ENCODE results near the gene JARID2. TPM values are rescaled to one million over a fixed set of nuclear protein-coding genes. Genes with fewer than 3 reads are reported as not detected.
A peak's percentile ranks its signal among the peaks of the same experiment; 100 is the strongest.

The JARID2 gene
- total RNA-seq, 6 experiments from 2014 or later = 2.5 to 3.9 (median 3.0) TPM

DNA sequence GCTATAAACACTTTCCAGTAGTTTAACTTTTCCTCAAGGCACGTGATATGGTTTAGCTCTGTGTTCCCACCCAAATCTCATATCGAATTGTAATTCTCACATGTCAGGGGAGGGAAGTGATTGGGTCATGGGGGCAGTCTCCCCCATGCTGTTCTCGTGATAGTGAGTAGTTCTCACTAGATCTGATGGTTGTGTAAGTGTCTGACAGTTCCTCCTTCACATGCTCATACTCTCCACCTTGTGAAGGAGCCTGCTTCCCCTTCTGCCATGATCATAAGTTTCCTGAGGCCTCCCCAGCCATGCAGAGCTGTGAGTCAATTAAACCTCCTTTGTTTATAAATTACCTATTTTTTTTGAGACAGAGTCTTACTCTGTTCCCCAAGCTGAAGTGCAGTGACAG is 289.1 kb downstream of the JARID2 start:
- H3K36me3 ChIP-seq = no peaks in the 10 kb centered on the region
- no peak overlapping the region for H3K4me3 ChIP-seq
- WGBS (ENCODE audit: insufficient coverage, low coverage, low lambda C conversion rate, missing lambda C conversion rate) = 79% methylated on average over 2 of the region's 3 CpGs
- no peaks in the 10 kb centered on the region for H3K27me3 ChIP-seq
- TF ChIP-seq, protein P1, sequence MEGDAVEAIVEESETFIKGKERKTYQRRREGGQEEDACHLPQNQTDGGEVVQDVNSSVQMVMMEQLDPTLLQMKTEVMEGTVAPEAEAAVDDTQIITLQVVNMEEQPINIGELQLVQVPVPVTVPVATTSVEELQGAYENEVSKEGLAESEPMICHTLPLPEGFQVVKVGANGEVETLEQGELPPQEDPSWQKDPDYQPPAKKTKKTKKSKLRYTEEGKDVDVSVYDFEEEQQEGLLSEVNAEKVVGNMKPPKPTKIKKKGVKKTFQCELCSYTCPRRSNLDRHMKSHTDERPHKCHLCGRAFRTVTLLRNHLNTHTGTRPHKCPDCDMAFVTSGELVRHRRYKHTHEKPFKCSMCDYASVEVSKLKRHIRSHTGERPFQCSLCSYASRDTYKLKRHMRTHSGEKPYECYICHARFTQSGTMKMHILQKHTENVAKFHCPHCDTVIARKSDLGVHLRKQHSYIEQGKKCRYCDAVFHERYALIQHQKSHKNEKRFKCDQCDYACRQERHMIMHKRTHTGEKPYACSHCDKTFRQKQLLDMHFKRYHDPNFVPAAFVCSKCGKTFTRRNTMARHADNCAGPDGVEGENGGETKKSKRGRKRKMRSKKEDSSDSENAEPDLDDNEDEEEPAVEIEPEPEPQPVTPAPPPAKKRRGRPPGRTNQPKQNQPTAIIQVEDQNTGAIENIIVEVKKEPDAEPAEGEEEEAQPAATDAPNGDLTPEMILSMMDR (IDR thresholded peaks at IDR 0.05) = no peak
- no peak for TF ChIP-seq POLR2A (IDR thresholded peaks at IDR 0.05)
- DNase-seq = no peak
- peak; percentile 42 to 69 (median 54) for ATAC-seq
- no peak overlapping the region for H3K27ac ChIP-seq
- intact Hi-C loops (cut with DNase I) = no loop called here
- H3K9me3 ChIP-seq = no peaks in the 10 kb centered on the region
- H3K4me1 ChIP-seq = peaks cover 0 to 9% (median 0%) of the 10 kb centered on the region in 4 donors

DNA sequence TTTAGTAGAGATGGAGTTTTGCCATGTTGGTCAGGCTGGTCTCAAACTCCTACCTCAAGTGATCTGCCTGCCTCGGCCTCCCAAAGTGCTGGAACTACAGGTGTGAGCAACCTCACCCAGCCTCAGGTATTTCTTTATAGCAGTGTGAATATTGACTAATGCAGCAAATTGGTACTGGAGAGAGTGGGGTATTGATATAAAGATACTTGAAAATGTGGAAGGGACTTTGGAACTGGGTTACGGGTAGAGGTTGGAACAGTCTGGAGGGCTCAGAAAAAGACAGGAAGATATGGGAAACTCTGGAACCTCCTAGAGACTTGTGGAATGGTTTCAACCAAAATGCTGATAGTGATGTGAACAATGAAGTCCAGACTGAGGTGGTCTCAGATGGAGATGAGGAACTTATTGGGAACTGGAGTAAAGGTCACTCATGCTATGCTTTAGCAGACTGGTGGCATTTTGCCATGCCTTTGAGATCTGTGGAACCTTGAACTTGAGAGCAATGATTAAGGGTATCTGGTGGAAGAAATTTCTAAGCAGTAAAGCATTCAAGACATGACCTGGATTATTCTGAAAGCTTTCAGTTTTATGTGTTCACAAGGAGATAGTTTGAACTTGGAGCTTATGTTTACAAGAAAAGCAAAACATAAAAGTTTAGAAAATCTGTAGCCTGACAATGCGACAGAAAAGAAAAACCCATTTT is 289.8 kb downstream of the JARID2 start:
- Histone ChIP-seq H3K27ac (no peak overlapping the region), H3K4me1 (peaks cover 0 to 9% (median 0%) of the 10 kb centered on the region in 4 donors), H3K27me3 (no peaks in the 10 kb centered on the region), H3K4me3 (no peak overlapping the region), H3K9me3 (no peaks in the 10 kb centered on the region), H3K36me3 (no peaks in the 10 kb centered on the region)
- 97% methylated on average over 3 of the region's 3 CpGs for whole genome bisulfite sequencing (ENCODE audit: insufficient coverage, low coverage, low lambda C conversion rate, missing lambda C conversion rate)
- intact Hi-C loops (cut with DNase I) = no loop called here
- ATAC-seq = no peak
- TF ChIP-seq, protein P1 (IDR thresholded peaks at IDR 0.05) = no peak
- no peak for TF ChIP-seq POLR2A (IDR thresholded peaks at IDR 0.05)
- DNase-seq = no peak

DNA sequence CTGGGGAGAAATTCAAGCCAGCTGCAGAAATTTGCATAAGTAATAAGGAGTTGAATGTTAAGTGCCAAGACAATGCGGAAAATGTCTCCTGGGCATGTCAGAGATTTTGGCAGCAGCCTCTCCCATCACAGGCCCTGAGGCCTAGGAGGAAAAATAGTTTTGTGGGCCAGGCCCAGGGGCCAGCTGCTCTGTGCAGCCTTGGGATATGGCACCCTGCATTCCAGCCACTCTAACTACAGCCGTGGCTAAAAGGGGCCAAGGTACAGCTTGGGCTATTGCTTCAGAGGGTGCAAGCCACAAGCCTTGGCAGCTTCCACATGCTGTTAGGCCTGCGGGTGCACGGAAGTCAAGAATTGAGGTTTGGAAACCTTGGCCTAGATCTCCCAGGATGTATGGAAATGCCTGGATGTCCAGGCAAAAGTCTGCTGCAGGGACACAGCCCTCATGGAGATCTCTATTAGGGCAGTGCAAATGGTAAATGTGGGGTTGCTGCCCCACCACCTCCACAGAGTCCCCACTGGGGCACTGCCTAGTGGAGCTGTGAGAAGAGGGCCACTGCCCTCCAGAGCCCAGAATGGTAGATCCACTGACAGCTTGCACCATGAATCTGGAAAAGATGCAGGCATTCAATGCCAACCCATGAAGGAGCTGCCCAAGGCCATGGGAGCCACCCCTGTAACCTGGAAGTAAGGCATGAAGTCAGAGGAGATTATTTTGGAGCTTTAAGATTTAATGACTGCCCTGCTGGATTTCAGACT is 290.5 kb downstream of the JARID2 start:
- Histone ChIP-seq H3K27me3 (no peaks in the 10 kb centered on the region), H3K4me1 (peaks cover 0 to 9% (median 0%) of the 10 kb centered on the region in 4 donors), H3K36me3 (no peaks in the 10 kb centered on the region), H3K4me3 (no peak overlapping the region), H3K9me3 (no peaks in the 10 kb centered on the region), H3K27ac (no peak overlapping the region)
- 64% methylated on average over 3 of the region's 4 CpGs for WGBS (ENCODE audit: insufficient coverage, low coverage, low lambda C conversion rate, missing lambda C conversion rate)
- TF ChIP-seq, protein P1 (IDR thresholded peaks at IDR 0.05) = no peak
- TF ChIP-seq POLR2A (IDR thresholded peaks at IDR 0.05) = no peak
- intact Hi-C loops (cut with DNase I) = no loop called here
- ATAC-seq (peak in 1 of 4 donors; percentile 70), DNase-seq (no peak)

DNA sequence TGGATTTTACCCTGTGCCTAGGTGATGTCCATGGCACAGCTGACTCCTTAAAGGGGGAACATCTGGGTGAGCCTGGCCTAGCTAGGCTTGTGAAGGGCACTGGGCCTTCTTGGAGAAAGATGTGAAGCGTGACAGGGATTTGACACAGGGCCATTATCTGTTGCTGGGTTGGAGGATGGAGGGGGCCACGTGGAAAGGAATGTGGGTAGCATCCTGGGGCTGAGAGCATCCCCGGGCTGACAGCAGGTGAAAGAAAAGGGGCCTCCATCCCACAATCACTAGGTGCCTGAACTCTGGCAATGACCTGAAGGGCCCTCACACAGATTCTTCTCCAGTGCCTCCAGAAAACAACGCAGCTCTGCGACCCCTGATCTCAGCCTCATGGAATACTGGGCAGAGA is 292.2 kb downstream of the JARID2 start:
- Histone ChIP-seq H3K27me3 (no peaks in the 10 kb centered on the region), H3K4me1 (peaks cover 0 to 9% (median 0%) of the 10 kb centered on the region in 4 donors), H3K4me3 (no peak overlapping the region), H3K27ac (no peak overlapping the region), H3K9me3 (no peaks in the 10 kb centered on the region), H3K36me3 (no peaks in the 10 kb centered on the region)
- WGBS (ENCODE audit: insufficient coverage, low coverage, low lambda C conversion rate, missing lambda C conversion rate) = 94% methylated on average over 2 of the region's 5 CpGs
- intact Hi-C loops (cut with DNase I) = no loop called here
- DNase-seq = no peak
- no peak for TF ChIP-seq POLR2A (IDR thresholded peaks at IDR 0.05)
- TF ChIP-seq, protein P1 (IDR thresholded peaks at IDR 0.05) = no peak
- no peak for ATAC-seq
